Measurements from ENCODE around the gene DPP6.

The DPP6 gene

GRCh38 chr7:154638286-154638685, 586.1 kb downstream of the DPP6 start:
- Histone ChIP-seq H3K9me3 (ENCODE audit: control insufficient read depth, low read length) (no peaks in the 10 kb centered on the region), H3K4me1 (ENCODE audit: control insufficient read depth, insufficient read depth, low read length) (no peaks in the 10 kb centered on the region), H3K4me3 (ENCODE audit: low read length) (no peak overlapping the region), H3K36me3 (ENCODE audit: control insufficient read depth, insufficient read depth, low read length) (no peaks in the 10 kb centered on the region), H3K27me3 (ENCODE audit: control insufficient read depth, insufficient read depth, low read length) (no peaks in the 10 kb centered on the region), H3K9ac (ENCODE audit: low read length) (no peak overlapping the region)

- Histone ChIP-seq H3K4me3 (ENCODE audit: low read length) (no peak overlapping the region), H3K9ac (ENCODE audit: low read length) (no peak overlapping the region), H3K27me3 (ENCODE audit: control insufficient read depth, insufficient read depth, low read length) (no peaks in the 10 kb centered on the region), H3K36me3 (ENCODE audit: control insufficient read depth, insufficient read depth, low read length) (no peaks in the 10 kb centered on the region), H3K4me1 (ENCODE audit: control insufficient read depth, insufficient read depth, low read length) (no peaks in the 10 kb centered on the region), H3K9me3 (ENCODE audit: control insufficient read depth, low read length) (no peaks in the 10 kb centered on the region)
These were observed 588.2 kb downstream of the DPP6 start for GRCh38 chr7:154640266-154640865.

GRCh38 chr7:154640917-154641316, 588.7 kb downstream of the DPP6 start:
- Histone ChIP-seq H3K4me1 (ENCODE audit: control insufficient read depth, insufficient read depth, low read length) (no peaks in the 10 kb centered on the region), H3K27me3 (ENCODE audit: control insufficient read depth, insufficient read depth, low read length) (no peaks in the 10 kb centered on the region), H3K36me3 (ENCODE audit: control insufficient read depth, insufficient read depth, low read length) (no peaks in the 10 kb centered on the region), H3K9me3 (ENCODE audit: control insufficient read depth, low read length) (no peaks in the 10 kb centered on the region), H3K4me3 (ENCODE audit: low read length) (no peak overlapping the region), H3K9ac (ENCODE audit: low read length) (no peak overlapping the region)

- Histone ChIP-seq H3K9me3 (ENCODE audit: control insufficient read depth, low read length) (no peaks in the 10 kb centered on the region), H3K36me3 (ENCODE audit: control insufficient read depth, insufficient read depth, low read length) (no peaks in the 10 kb centered on the region), H3K9ac (ENCODE audit: low read length) (no peak overlapping the region), H3K4me1 (ENCODE audit: control insufficient read depth, insufficient read depth, low read length) (no peaks in the 10 kb centered on the region), H3K4me3 (ENCODE audit: low read length) (no peak overlapping the region), H3K27me3 (ENCODE audit: control insufficient read depth, insufficient read depth, low read length) (no peaks in the 10 kb centered on the region)
These were observed 592.2 kb downstream of the DPP6 start for GRCh38 chr7:154644366-154644765.

GRCh38 chr7:154646126-154647013, 594.2 kb downstream of the DPP6 start:
- Histone ChIP-seq H3K4me3 (ENCODE audit: low read length) (no peak overlapping the region), H3K9me3 (ENCODE audit: control insufficient read depth, low read length) (no peaks in the 10 kb centered on the region)

GRCh38 chr7:154647625-154648024, 595.4 kb downstream of the DPP6 start:
- Histone ChIP-seq H3K9me3 (ENCODE audit: control insufficient read depth, low read length) (no peaks in the 10 kb centered on the region), H3K4me3 (ENCODE audit: low read length) (no peak overlapping the region)

More at GRCh38 chr7:154646126-154647013, 594.2 kb downstream of the DPP6 start:
- no peaks in the 10 kb centered on the region for H3K36me3 ChIP-seq (ENCODE audit: control insufficient read depth, insufficient read depth, low read length)
- no peak overlapping the region for H3K9ac ChIP-seq (ENCODE audit: low read length)
- H3K4me1 ChIP-seq (ENCODE audit: control insufficient read depth, insufficient read depth, low read length), result no peaks in the 10 kb centered on the region
- no peaks in the 10 kb centered on the region for H3K27me3 ChIP-seq (ENCODE audit: control insufficient read depth, insufficient read depth, low read length)

GRCh38 chr7:154649015-154649414, 596.8 kb downstream of the DPP6 start:
- Histone ChIP-seq H3K9ac (ENCODE audit: low read length) (no peak overlapping the region), H3K36me3 (ENCODE audit: control insufficient read depth, insufficient read depth, low read length) (no peaks in the 10 kb centered on the region), H3K4me3 (ENCODE audit: low read length) (no peak overlapping the region)

More at GRCh38 chr7:154647625-154648024, 595.4 kb downstream of the DPP6 start:
- H3K9ac ChIP-seq (ENCODE audit: low read length), result no peak overlapping the region
- no peaks in the 10 kb centered on the region for H3K4me1 ChIP-seq (ENCODE audit: control insufficient read depth, insufficient read depth, low read length)
- no peaks in the 10 kb centered on the region for H3K36me3 ChIP-seq (ENCODE audit: control insufficient read depth, insufficient read depth, low read length)
- no peaks in the 10 kb centered on the region for H3K27me3 ChIP-seq (ENCODE audit: control insufficient read depth, insufficient read depth, low read length)

GRCh38 chr7:154649434-154649833, 597.2 kb downstream of the DPP6 start:
- Histone ChIP-seq H3K36me3 (ENCODE audit: control insufficient read depth, insufficient read depth, low read length) (no peaks in the 10 kb centered on the region), H3K27me3 (ENCODE audit: control insufficient read depth, insufficient read depth, low read length) (no peaks in the 10 kb centered on the region)

More at GRCh38 chr7:154649015-154649414, 596.8 kb downstream of the DPP6 start:
- Histone ChIP-seq H3K9me3 (ENCODE audit: control insufficient read depth, low read length) (no peaks in the 10 kb centered on the region), H3K27me3 (ENCODE audit: control insufficient read depth, insufficient read depth, low read length) (no peaks in the 10 kb centered on the region), H3K4me1 (ENCODE audit: control insufficient read depth, insufficient read depth, low read length) (no peaks in the 10 kb centered on the region)

GRCh38 chr7:154650275-154650674, 598.1 kb downstream of the DPP6 start:
- Histone ChIP-seq H3K4me1 (ENCODE audit: control insufficient read depth, insufficient read depth, low read length) (no peaks in the 10 kb centered on the region), H3K36me3 (ENCODE audit: control insufficient read depth, insufficient read depth, low read length) (no peaks in the 10 kb centered on the region), H3K4me3 (ENCODE audit: low read length) (no peak overlapping the region), H3K27me3 (ENCODE audit: control insufficient read depth, insufficient read depth, low read length) (no peaks in the 10 kb centered on the region), H3K9me3 (ENCODE audit: control insufficient read depth, low read length) (no peaks in the 10 kb centered on the region), H3K9ac (ENCODE audit: low read length) (no peak overlapping the region)

More at GRCh38 chr7:154649434-154649833, 597.2 kb downstream of the DPP6 start:
- Histone ChIP-seq H3K4me3 (ENCODE audit: low read length) (no peak overlapping the region), H3K9me3 (ENCODE audit: control insufficient read depth, low read length) (no peaks in the 10 kb centered on the region), H3K4me1 (ENCODE audit: control insufficient read depth, insufficient read depth, low read length) (no peaks in the 10 kb centered on the region), H3K9ac (ENCODE audit: low read length) (no peak overlapping the region)

- no peaks in the 10 kb centered on the region for H3K27me3 ChIP-seq (ENCODE audit: control insufficient read depth, insufficient read depth, low read length)
These were observed 599.3 kb downstream of the DPP6 start for GRCh38 chr7:154651501-154651900.

GRCh38 chr7:154652564-154652963, 600.4 kb downstream of the DPP6 start:
- Histone ChIP-seq H3K4me1 (ENCODE audit: control insufficient read depth, insufficient read depth, low read length) (no peaks in the 10 kb centered on the region), H3K9ac (ENCODE audit: low read length) (no peak overlapping the region), H3K36me3 (ENCODE audit: control insufficient read depth, insufficient read depth, low read length) (no peaks in the 10 kb centered on the region), H3K9me3 (ENCODE audit: control insufficient read depth, low read length) (no peaks in the 10 kb centered on the region), H3K4me3 (ENCODE audit: low read length) (no peak overlapping the region), H3K27me3 (ENCODE audit: control insufficient read depth, insufficient read depth, low read length) (no peaks in the 10 kb centered on the region)

More at GRCh38 chr7:154651501-154651900, 599.3 kb downstream of the DPP6 start:
- Histone ChIP-seq H3K4me3 (ENCODE audit: low read length) (no peak overlapping the region), H3K4me1 (ENCODE audit: control insufficient read depth, insufficient read depth, low read length) (no peaks in the 10 kb centered on the region), H3K9ac (ENCODE audit: low read length) (no peak overlapping the region), H3K36me3 (ENCODE audit: control insufficient read depth, insufficient read depth, low read length) (no peaks in the 10 kb centered on the region), H3K9me3 (ENCODE audit: control insufficient read depth, low read length) (no peaks in the 10 kb centered on the region)

GRCh38 chr7:154653281-154653680, 601.1 kb downstream of the DPP6 start:
- Histone ChIP-seq H3K9ac (ENCODE audit: low read length) (no peak overlapping the region), H3K4me1 (ENCODE audit: control insufficient read depth, insufficient read depth, low read length) (no peaks in the 10 kb centered on the region), H3K4me3 (ENCODE audit: low read length) (no peak overlapping the region), H3K9me3 (ENCODE audit: control insufficient read depth, low read length) (no peaks in the 10 kb centered on the region), H3K27me3 (ENCODE audit: control insufficient read depth, insufficient read depth, low read length) (no peaks in the 10 kb centered on the region), H3K36me3 (ENCODE audit: control insufficient read depth, insufficient read depth, low read length) (no peaks in the 10 kb centered on the region)

Measured in mucosa of stomach (tissue), 1 donor.